ENCODE data around the gene DBH. TPM values are rescaled to one million over a fixed set of nuclear protein-coding genes. Genes with fewer than 3 reads are reported as not detected.

The DBH gene
- total RNA-seq, 1 donor from 2014 or later, result 1.8 TPM

GRCh38 chr9:133686642-133687575, 50.7 kb downstream of the DBH start:
- no peak overlapping the region for H3K4me3 Mint-ChIP-seq (ENCODE audit: unreplicated experiment)
- no peak for TF ChIP-seq CTCF (IDR thresholded peaks at IDR 0.05; ENCODE audit: partially characterized antibody, unreplicated experiment)
- no peaks in the 10 kb centered on the region for H3K36me3 Mint-ChIP-seq (ENCODE audit: unreplicated experiment)
- peaks cover 28% of the 10 kb centered on the region for H3K4me1 Mint-ChIP-seq (ENCODE audit: low read depth, unreplicated experiment)
- peaks cover 5% of the 10 kb centered on the region for H3K9me3 Mint-ChIP-seq (ENCODE audit: unreplicated experiment)
- H3K27ac Mint-ChIP-seq (ENCODE audit: unreplicated experiment), result no peak overlapping the region
- DNase-seq, result peak; percentile 9
- H3K27me3 Mint-ChIP-seq (ENCODE audit: unreplicated experiment), result peaks cover 6% of the 10 kb centered on the region

- no peaks in the 10 kb centered on the region for H3K36me3 Mint-ChIP-seq (ENCODE audit: unreplicated experiment)
- H3K4me3 Mint-ChIP-seq (ENCODE audit: unreplicated experiment), result no peak overlapping the region
- peak; percentile 14 for DNase-seq
- H3K27ac Mint-ChIP-seq (ENCODE audit: unreplicated experiment), result no peak overlapping the region
- H3K9me3 Mint-ChIP-seq (ENCODE audit: unreplicated experiment), result peaks cover 7% of the 10 kb centered on the region
- H3K27me3 Mint-ChIP-seq (ENCODE audit: unreplicated experiment), result peaks cover 8% of the 10 kb centered on the region
- H3K4me1 Mint-ChIP-seq (ENCODE audit: low read depth, unreplicated experiment), result peaks cover 32% of the 10 kb centered on the region
- TF ChIP-seq CTCF (IDR thresholded peaks at IDR 0.05; ENCODE audit: partially characterized antibody, unreplicated experiment), result no peak
Observed at GRCh38 chr9:133687856-133688761, 51.9 kb downstream of the DBH start.

- Mint-ChIP-seq H3K27ac (ENCODE audit: unreplicated experiment) (no peak overlapping the region), H3K9me3 (ENCODE audit: unreplicated experiment) (peaks cover 10% of the 10 kb centered on the region), H3K4me3 (ENCODE audit: unreplicated experiment) (no peak overlapping the region)
Observed at GRCh38 chr9:133689151-133689763, 53.1 kb downstream of the DBH start.

GRCh38 chr9:133690081-133690561, 54.0 kb downstream of the DBH start:
- Mint-ChIP-seq H3K27ac (ENCODE audit: unreplicated experiment) (no peak overlapping the region), H3K4me1 (ENCODE audit: low read depth, unreplicated experiment) (peaks cover 37% of the 10 kb centered on the region), H3K27me3 (ENCODE audit: unreplicated experiment) (peaks cover 15% of the 10 kb centered on the region), H3K36me3 (ENCODE audit: unreplicated experiment) (no peaks in the 10 kb centered on the region), H3K9me3 (ENCODE audit: unreplicated experiment) (peaks cover 18% of the 10 kb centered on the region), H3K4me3 (ENCODE audit: unreplicated experiment) (no peak overlapping the region)
- no peak for TF ChIP-seq CTCF (IDR thresholded peaks at IDR 0.05; ENCODE audit: partially characterized antibody, unreplicated experiment)
- peak; percentile 6 for DNase-seq

More at GRCh38 chr9:133689151-133689763, 53.1 kb downstream of the DBH start:
- Mint-ChIP-seq H3K4me1 (ENCODE audit: low read depth, unreplicated experiment) (peaks cover 34% of the 10 kb centered on the region), H3K36me3 (ENCODE audit: unreplicated experiment) (no peaks in the 10 kb centered on the region), H3K27me3 (ENCODE audit: unreplicated experiment) (peaks cover 10% of the 10 kb centered on the region)
- peak; percentile 4 for DNase-seq
- TF ChIP-seq CTCF (IDR thresholded peaks at IDR 0.05; ENCODE audit: partially characterized antibody, unreplicated experiment), result no peak

All from glutamatergic neuron (in vitro differentiated cells).